Gastrocnemius medialis (tissue), 4 donors: ENCODE results near the gene ZNF425.

ENCODE experiments used
- POLR2A ChIP-seq, 2 donors: fragments of 450-650 bp; IDR thresholded peaks; one replicate each; pipeline ENCODE4 v1.6.1; 2017; ENCODE audit warnings: antibody characterized with exemption in 2 of 2, mild to moderate bottlenecking in 2 of 2, moderate library complexity in 2 of 2
- TF ChIP-seq, protein P1 (sequence below), 5 experiments: fragments of 450-650 bp in 3 of 5; fragments of 200-600 bp in 2 of 5; sonication (generic) in 2 of 5; IDR thresholded peaks in 4 of 5; conservative IDR thresholded peaks in 1 of 5; 1 replicate in 4 of 5; 2 replicates in 1 of 5; pipeline ENCODE4 v1.5.1; 2016 to 2019; ENCODE audit warnings: antibody characterized with exemption in 5 of 5, mild to moderate bottlenecking in 3 of 5, moderate library complexity in 3 of 5

DNA sequence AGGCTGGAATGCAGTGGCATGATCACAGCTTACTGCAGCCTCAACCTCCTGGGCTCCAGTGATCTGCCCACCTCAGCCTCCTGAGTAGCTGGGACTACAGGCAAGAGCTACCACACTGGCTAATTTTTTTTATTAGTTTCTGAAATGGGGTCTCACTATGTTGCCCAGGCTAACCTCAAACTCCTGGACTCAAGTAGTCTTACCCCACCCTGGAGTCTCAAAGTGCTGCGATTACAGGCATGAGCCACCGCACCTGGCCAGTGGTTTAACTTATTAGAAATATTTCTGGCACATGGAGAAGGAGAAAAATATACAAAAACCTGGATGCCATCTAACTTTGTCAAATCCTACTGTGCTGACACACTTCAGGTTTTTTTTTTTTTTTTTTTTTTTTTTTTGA, 50.8 kb downstream of the ZNF425 start:
- no peak for TF ChIP-seq POLR2A (IDR thresholded peaks at IDR 0.05)
- TF ChIP-seq, protein P1, sequence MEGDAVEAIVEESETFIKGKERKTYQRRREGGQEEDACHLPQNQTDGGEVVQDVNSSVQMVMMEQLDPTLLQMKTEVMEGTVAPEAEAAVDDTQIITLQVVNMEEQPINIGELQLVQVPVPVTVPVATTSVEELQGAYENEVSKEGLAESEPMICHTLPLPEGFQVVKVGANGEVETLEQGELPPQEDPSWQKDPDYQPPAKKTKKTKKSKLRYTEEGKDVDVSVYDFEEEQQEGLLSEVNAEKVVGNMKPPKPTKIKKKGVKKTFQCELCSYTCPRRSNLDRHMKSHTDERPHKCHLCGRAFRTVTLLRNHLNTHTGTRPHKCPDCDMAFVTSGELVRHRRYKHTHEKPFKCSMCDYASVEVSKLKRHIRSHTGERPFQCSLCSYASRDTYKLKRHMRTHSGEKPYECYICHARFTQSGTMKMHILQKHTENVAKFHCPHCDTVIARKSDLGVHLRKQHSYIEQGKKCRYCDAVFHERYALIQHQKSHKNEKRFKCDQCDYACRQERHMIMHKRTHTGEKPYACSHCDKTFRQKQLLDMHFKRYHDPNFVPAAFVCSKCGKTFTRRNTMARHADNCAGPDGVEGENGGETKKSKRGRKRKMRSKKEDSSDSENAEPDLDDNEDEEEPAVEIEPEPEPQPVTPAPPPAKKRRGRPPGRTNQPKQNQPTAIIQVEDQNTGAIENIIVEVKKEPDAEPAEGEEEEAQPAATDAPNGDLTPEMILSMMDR (IDR thresholded peaks at IDR 0.05 in 4 of 5, conservative IDR thresholded peaks at IDR 0.05 in 1 of 5), result no peak
